Fibroblast of lung (primary cell): Measurements from ENCODE around the gene CACNA1A. TPM values are rescaled to one million over a fixed set of nuclear protein-coding genes. Genes with fewer than 3 reads are reported as not detected.

ENCODE experiments used
- DNase-seq, 2 donors: peaks; one replicate each; pipeline versions ENCODE4 v3.0.0 to v3.0.0-alpha.2; 2010; ENCODE audit warnings: low read depth in 2 of 2
- H2AFZ ChIP-seq: 2 replicates; pipeline ENCODE4 v1.5.1; 2012; ENCODE audit warnings: low read length, control low read depth, inconsistent platforms
- H3K27ac ChIP-seq: 2 replicates; pipeline ENCODE4 v1.5.1; 2011; ENCODE audit warnings: low read length, control low read depth; ENCODE audit not compliant: insufficient read depth
- H3K27me3 ChIP-seq: 2 replicates; pipeline ENCODE4 v1.5.1; 2011; ENCODE audit warnings: mild to moderate bottlenecking, low read length; ENCODE audit not compliant: control insufficient read depth, insufficient read depth
- H3K36me3 ChIP-seq: 2 replicates; pipeline ENCODE4 v1.5.1; 2011; ENCODE audit warnings: low read length; ENCODE audit not compliant: control insufficient read depth, insufficient read depth
- H3K4me1 ChIP-seq: 2 replicates; pipeline ENCODE4 v1.5.1; 2011; ENCODE audit warnings: low read length; ENCODE audit not compliant: control insufficient read depth, insufficient read depth; ENCODE audit errors: extremely low read depth
- H3K4me2 ChIP-seq: 2 replicates; pipeline ENCODE4 v1.5.1; 2011; ENCODE audit warnings: low read length, control low read depth; ENCODE audit not compliant: insufficient read depth; ENCODE audit errors: extremely low read depth
- H3K4me3 ChIP-seq, 4 experiments: fragments of 200-600 bp in 1 of 4; sonication (generic) in 1 of 4; replicated peaks in 1 of 4; 2 replicates each; pipeline ENCODE4 v1.5.1; 2011 to 2016; ENCODE audit warnings: low read length in 4 of 4, low read depth in 3 of 4, mild to moderate bottlenecking in 3 of 4, control low read depth in 2 of 4, inconsistent platforms in 1 of 4, mixed read lengths in 1 of 4; ENCODE audit not compliant: insufficient read depth in 1 of 4; ENCODE audit errors: control extremely low read depth in 1 of 4
- H3K79me2 ChIP-seq: 2 replicates; pipeline ENCODE4 v1.5.1; 2012; ENCODE audit warnings: mild to moderate bottlenecking, low read length, inconsistent platforms; ENCODE audit not compliant: control insufficient read depth, insufficient read depth
- H3K9ac ChIP-seq: 2 replicates; pipeline ENCODE4 v1.5.1; 2011; ENCODE audit warnings: mild to moderate bottlenecking, low read length, control low read depth; ENCODE audit not compliant: insufficient read depth
- H3K9me3 ChIP-seq: 2 replicates; pipeline ENCODE4 v1.5.1; 2012; ENCODE audit warnings: low read depth, low read length; ENCODE audit not compliant: control insufficient read depth, insufficient read depth
- H4K20me1 ChIP-seq: 2 replicates; pipeline ENCODE4 v1.5.1; 2011; ENCODE audit warnings: low read length; ENCODE audit not compliant: control insufficient read depth, insufficient read depth; ENCODE audit errors: extremely low read depth
- CTCF ChIP-seq, 2 donors: IDR thresholded peaks in 1 of 2; conservative IDR thresholded peaks in 1 of 2; 1 replicate in 1 of 2; 2 replicates in 1 of 2; pipeline ENCODE4 v1.5.1; 2011 to 2012; ENCODE audit warnings: low read length in 2 of 2, control low read depth in 1 of 2, inconsistent platforms in 1 of 2, low read depth in 1 of 2, mild to moderate bottlenecking in 1 of 2
- EZH2 ChIP-seq: IDR thresholded peaks from 2 replicates; pipeline ENCODE4 v1.5.1; 2012; ENCODE audit warnings: low read length, control low read depth, mild to moderate bottlenecking; ENCODE audit errors: missing control alignments
- polyA plus RNA-seq, 2 donors: library from polyadenylated mRNA; depleted of rRNA in 1 of 2; stranded (reverse) in 1 of 2; unstranded in 1 of 2; fragments of >200 nt; gene quantifications; 2 replicates each; pipeline ENCODE4 v1.2.1, GENCODE V29; 2011 to 2012; ENCODE audit warnings: missing spikeins in 1 of 2
- total RNA-seq: library from RNA; depleted of rRNA; stranded (reverse); fragments of >200 nt; gene quantifications from 2 replicates; pipeline ENCODE4 v1.2.1, GENCODE V29; 2014

CACNA1A gene
- total and polyA plus RNA-seq, 2 donors (not counting 1 experiment from before 2014, with no cell fraction given), result 0.96 to 9.7 TPM

- no peak overlapping the region for H3K9ac ChIP-seq
- no peak for DNase-seq
- H3K27ac ChIP-seq, result no peak overlapping the region
- H4K20me1 ChIP-seq, result no peaks in the 10 kb centered on the region
- no peaks in the 10 kb centered on the region for H3K36me3 ChIP-seq
- H3K4me1 ChIP-seq, result no peaks in the 10 kb centered on the region
- no peak overlapping the region for H2AFZ ChIP-seq
- no peaks in the 10 kb centered on the region for H3K79me2 ChIP-seq
- no peak overlapping the region for H3K4me2 ChIP-seq
- no peaks in the 10 kb centered on the region for H3K27me3 ChIP-seq
- no peak overlapping the region for H3K4me3 ChIP-seq
- no peak for TF ChIP-seq CTCF (conservative IDR thresholded peaks at IDR 0.05 in 1 of 2, IDR thresholded peaks at IDR 0.05 in 1 of 2; ENCODE audit: low read depth in 1 of 2, low read length in 2 of 2)
- TF ChIP-seq EZH2, result no peak
- H3K9me3 ChIP-seq, result no peaks in the 10 kb centered on the region
These were observed 85.5 kb downstream of the CACNA1A start for GRCh38 chr19:13420780-13421179.

- no peak overlapping the region for H3K4me2 ChIP-seq
- H2AFZ ChIP-seq, result no peak overlapping the region
- DNase-seq, result no peak
- H3K27ac ChIP-seq, result no peak overlapping the region
- no peaks in the 10 kb centered on the region for H3K79me2 ChIP-seq
- no peak overlapping the region for H3K4me3 ChIP-seq
- H3K27me3 ChIP-seq, result no peaks in the 10 kb centered on the region
- H3K9ac ChIP-seq, result no peak overlapping the region
- no peaks in the 10 kb centered on the region for H4K20me1 ChIP-seq
- TF ChIP-seq CTCF (conservative IDR thresholded peaks at IDR 0.05 in 1 of 2, IDR thresholded peaks at IDR 0.05 in 1 of 2; ENCODE audit: low read depth in 1 of 2, low read length in 2 of 2), result no peak
- TF ChIP-seq EZH2, result no peak
- no peaks in the 10 kb centered on the region for H3K9me3 ChIP-seq
- no peaks in the 10 kb centered on the region for H3K4me1 ChIP-seq
- H3K36me3 ChIP-seq, result no peaks in the 10 kb centered on the region
These were observed 89.2 kb downstream of the CACNA1A start for GRCh38 chr19:13417054-13417453.

- H3K27ac ChIP-seq, result no peak overlapping the region
- no peaks in the 10 kb centered on the region for H3K79me2 ChIP-seq
- no peaks in the 10 kb centered on the region for H3K36me3 ChIP-seq
- DNase-seq, result no peak
- no peak overlapping the region for H2AFZ ChIP-seq
- no peak overlapping the region for H3K9ac ChIP-seq
- H3K4me1 ChIP-seq, result no peaks in the 10 kb centered on the region
- no peaks in the 10 kb centered on the region for H3K27me3 ChIP-seq
- no peak overlapping the region for H3K4me3 ChIP-seq
- no peak overlapping the region for H3K4me2 ChIP-seq
- H3K9me3 ChIP-seq, result no peaks in the 10 kb centered on the region
- TF ChIP-seq CTCF (conservative IDR thresholded peaks at IDR 0.05 in 1 of 2, IDR thresholded peaks at IDR 0.05 in 1 of 2; ENCODE audit: low read depth in 1 of 2, low read length in 2 of 2) (no peak), EZH2 (no peak)
- H4K20me1 ChIP-seq, result no peaks in the 10 kb centered on the region
These were observed 94.4 kb downstream of the CACNA1A start for GRCh38 chr19:13411899-13412298.
